GM23338 (cell line): ENCODE data around the gene ERC1. TPM values are rescaled to one million over a fixed set of nuclear protein-coding genes. Genes with fewer than 3 reads are reported as not detected.

ENCODE experiments used
- ATAC-seq: fragments of 200-7000 bp; cut with Tn5 transposase; 3 replicates; pipeline ENCODE4 v1.9.1; 2020
- DNase-seq: peaks from one replicate; pipeline ENCODE4 v3.0.0-alpha.2; 2015; ENCODE audit warnings: low spot score
- H2AFZ ChIP-seq: fragments of 200-600 bp; sonication (generic); 2 replicates; pipeline ENCODE4 v1.8.0; 2016; ENCODE audit warnings: antibody characterized with exemption, mild to moderate bottlenecking, moderate library complexity
- H3F3A ChIP-seq: fragments of 200-600 bp; sonication (generic); replicated peaks from 2 replicates; pipeline ENCODE4 v1.8.0; 2017; ENCODE audit warnings: antibody characterized with exemption, mixed run types, low read depth
- H3K27ac ChIP-seq: fragments of 200-600 bp; sonication (generic); 2 replicates; pipeline ENCODE4 v1.6.1; 2016; ENCODE audit warnings: low read depth
- H3K27me3 ChIP-seq: fragments of 200-600 bp; sonication (generic); 2 replicates; pipeline ENCODE4 v1.8.0; 2016; ENCODE audit warnings: mild to moderate bottlenecking, mixed run types, moderate library complexity; ENCODE audit not compliant: insufficient read depth
- H3K36me3 ChIP-seq: fragments of 200-600 bp; sonication (generic); 2 replicates; pipeline ENCODE4 v1.8.0; 2016; ENCODE audit warnings: mild to moderate bottlenecking; ENCODE audit not compliant: insufficient read depth
- H3K4me1 ChIP-seq: fragments of 200-600 bp; sonication (generic); 2 replicates; pipeline ENCODE4 v1.8.0; 2016; ENCODE audit warnings: mild to moderate bottlenecking, moderate library complexity; ENCODE audit not compliant: insufficient read depth
- H3K4me2 ChIP-seq: fragments of 200-600 bp; sonication (generic); 2 replicates; pipeline ENCODE4 v1.7.1; 2017; ENCODE audit warnings: mixed run types
- H3K4me3 ChIP-seq: fragments of 200-600 bp; sonication (generic); 2 replicates; pipeline ENCODE4 v1.6.1; 2016; ENCODE audit warnings: mixed run types
- H3K79me2 ChIP-seq: fragments of 200-600 bp; sonication (generic); replicated peaks from 2 replicates; pipeline ENCODE4 v1.8.0; 2017; ENCODE audit warnings: mild to moderate bottlenecking; ENCODE audit not compliant: insufficient read depth
- H3K9me2 ChIP-seq: fragments of 200-600 bp; sonication (generic); 2 replicates; pipeline ENCODE4 v1.8.0; 2017; ENCODE audit not compliant: insufficient read depth
- H4K20me1 ChIP-seq: fragments of 200-600 bp; sonication (generic); replicated peaks from 2 replicates; pipeline ENCODE4 v1.8.0; 2017; ENCODE audit warnings: mild to moderate bottlenecking; ENCODE audit not compliant: insufficient read depth
- H3K27ac Mint-ChIP-seq: 2 replicates; pipeline ENCODE4 v1.8.0; 2020; ENCODE audit warnings: inconsistent platforms, mild to moderate bottlenecking, moderate library complexity, mixed read lengths
- H3K27me3 Mint-ChIP-seq: 3 replicates; pipeline ENCODE4 v1.8.0; 2022; ENCODE audit warnings: low read depth, mild to moderate bottlenecking, moderate library complexity, mixed read lengths, inconsistent platforms; ENCODE audit not compliant: insufficient read depth, poor library complexity
- H3K36me3 Mint-ChIP-seq: 3 replicates; pipeline ENCODE4 v1.8.0; 2021; ENCODE audit warnings: low read depth, mild to moderate bottlenecking, inconsistent platforms, moderate library complexity, mixed read lengths
- H3K4me1 Mint-ChIP-seq: 3 replicates; pipeline ENCODE4 v1.8.0; 2020; ENCODE audit warnings: mild to moderate bottlenecking, inconsistent platforms, mixed read lengths
- H3K4me3 Mint-ChIP-seq: 3 replicates; pipeline ENCODE4 v1.8.0; 2021; ENCODE audit warnings: moderate library complexity, mild to moderate bottlenecking, inconsistent platforms, mixed read lengths
- H3K9me3 Mint-ChIP-seq: 3 replicates; pipeline ENCODE4 v1.8.0; 2020; ENCODE audit warnings: moderate library complexity, mild to moderate bottlenecking, inconsistent platforms, mixed read lengths
- CREB1 ChIP-seq: fragments of 250-450 bp; sonication (Bioruptor Pico); IDR thresholded peaks from 2 replicates; pipeline ENCODE4 v1.5.0; 2020; ENCODE audit warnings: low read depth, mild to moderate bottlenecking, moderate library complexity
- EZH2 ChIP-seq: fragments of 200-600 bp; sonication (generic); IDR thresholded peaks from one replicate; pipeline ENCODE4 v1.8.0; 2017; ENCODE audit warnings: antibody characterized with exemption, mild to moderate bottlenecking, low read depth; ENCODE audit not compliant: unreplicated experiment
- EZH2phosphoT487 ChIP-seq: fragments of 200-600 bp; sonication (generic); IDR thresholded peaks from one replicate; pipeline ENCODE4 v1.8.1; 2018; ENCODE audit warnings: antibody characterized with exemption; ENCODE audit not compliant: unreplicated experiment
- JUNB ChIP-seq: IDR thresholded peaks from one replicate; pipeline ENCODE4 v1.6.1; 2016; ENCODE audit warnings: antibody characterized with exemption; ENCODE audit not compliant: unreplicated experiment
- NANOG ChIP-seq: IDR thresholded peaks from 2 replicates; pipeline ENCODE4 v1.6.1; 2016; ENCODE audit warnings: antibody characterized with exemption, borderline replicate concordance
- POLR2AphosphoS5 ChIP-seq: IDR thresholded peaks from 2 replicates; pipeline ENCODE4 v1.6.1; 2016; ENCODE audit warnings: antibody characterized with exemption, low read depth
- REST ChIP-seq: IDR thresholded peaks from one replicate; pipeline ENCODE4 v1.6.1; 2018; ENCODE audit warnings: antibody characterized with exemption; ENCODE audit not compliant: unreplicated experiment
- STAT1 ChIP-seq: IDR thresholded peaks from one replicate; pipeline ENCODE4 v1.6.1; 2016; ENCODE audit warnings: antibody characterized with exemption; ENCODE audit not compliant: unreplicated experiment
- ZNF114 ChIP-seq: fragments of 250-450 bp; sonication (Bioruptor Pico); IDR thresholded peaks from 2 replicates; pipeline ENCODE4 v1.5.0; 2020; ENCODE audit warnings: mild to moderate bottlenecking, moderate library complexity
- ZNF331 ChIP-seq: fragments of 250-450 bp; sonication (Bioruptor Pico); IDR thresholded peaks from 2 replicates; pipeline ENCODE4 v1.5.0; 2020; ENCODE audit warnings: low read depth, mild to moderate bottlenecking, moderate library complexity
- ZNF462 ChIP-seq: fragments of 250-450 bp; sonication (Bioruptor Pico); IDR thresholded peaks from 2 replicates; pipeline ENCODE4 v1.5.0; 2020; ENCODE audit warnings: mild to moderate bottlenecking, moderate library complexity
- polyA plus RNA-seq: library from polyadenylated mRNA; unstranded; fragments of >200 nt; fragmentation: Nextera tagmentation; extraction: Ambion mirVana; gene quantifications from 2 replicates; pipeline ENCODE4 v1.2.1, GENCODE V29; 2016
- total RNA-seq: library from RNA; depleted of rRNA; stranded (reverse); fragments of >200 nt; shearing (Covaris generic); gene quantifications from 2 replicates; pipeline ENCODE4 v1.2.3, GENCODE V29; 2014
- TF ChIP-seq, protein P1 (sequence below), 2 experiments: fragments of 200-600 bp in 1 of 2; sonication (generic) in 1 of 2; conservative IDR thresholded peaks; 2 replicates each; pipeline versions ENCODE4 v1.5.1 to v1.6.1; 2016 to 2017; ENCODE audit warnings: antibody characterized with exemption in 2 of 2, low read depth in 2 of 2, mild to moderate bottlenecking in 2 of 2, moderate library complexity in 1 of 2
- TF ChIP-seq, protein P2 (sequence below): IDR thresholded peaks from 2 replicates; pipeline ENCODE4 v1.6.1; 2016; ENCODE audit warnings: antibody characterized with exemption

The ERC1 gene
- total and polyA plus RNA-seq, 2 experiments from 2014 or later = 28.1 to 35.3 TPM

DNA sequence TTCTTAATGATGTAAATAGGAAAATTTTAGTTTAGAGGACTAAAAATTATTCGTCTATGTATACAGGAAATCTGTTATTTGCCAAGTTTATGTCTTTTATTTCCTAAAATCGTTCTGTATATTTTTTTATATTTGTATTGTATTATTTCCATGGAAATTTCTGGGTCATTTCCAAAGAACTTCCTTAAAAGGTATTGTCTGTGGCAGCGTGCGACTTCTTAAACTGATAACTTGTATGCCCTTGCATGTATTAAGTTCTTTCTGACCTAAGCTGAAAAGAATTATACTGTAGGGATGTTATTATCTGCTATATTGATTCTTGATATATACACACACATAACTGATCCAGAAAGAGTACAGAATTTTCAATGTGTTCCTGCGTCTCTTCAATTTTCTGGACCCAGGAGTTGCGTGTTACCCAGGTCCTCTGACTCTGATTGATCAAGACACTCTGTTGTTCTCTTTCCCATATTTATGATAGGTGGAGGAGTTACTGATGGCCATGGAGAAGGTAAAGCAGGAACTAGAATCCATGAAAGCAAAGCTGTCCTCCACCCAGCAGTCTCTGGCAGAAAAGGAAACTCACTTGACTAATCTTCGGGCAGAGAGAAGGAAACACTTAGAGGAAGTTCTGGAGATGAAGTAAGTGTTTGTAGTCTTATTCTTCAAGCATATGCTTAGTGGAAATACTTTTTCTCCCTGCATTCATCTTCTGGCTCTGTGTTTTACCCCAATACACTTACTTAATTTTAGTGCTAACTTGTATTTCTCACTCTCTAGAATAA, 298.5 kb downstream of the ERC1 start:
- Histone ChIP-seq H3K79me2 (no peaks in the 10 kb centered on the region), H3K36me3 (no peaks in the 10 kb centered on the region), H3F3A (no peaks in the 10 kb centered on the region), H3K4me1 (no peaks in the 10 kb centered on the region), H3K4me2 (no peak overlapping the region), H3K27ac (no peak overlapping the region), H3K27me3 (no peaks in the 10 kb centered on the region), H3K9me2 (no peaks in the 10 kb centered on the region), H4K20me1 (no peaks in the 10 kb centered on the region), H3K4me3 (no peak overlapping the region), H2AFZ (no peak overlapping the region)
- no peak overlapping the region for H3K27ac Mint-ChIP-seq
- no peak for ATAC-seq
- no peaks in the 10 kb centered on the region for H3K9me3 Mint-ChIP-seq
- no peak for DNase-seq
- H3K4me1 Mint-ChIP-seq = peaks cover 2% of the 10 kb centered on the region; the same call in 1 of the 3 replicates
- no peak overlapping the region for H3K4me3 Mint-ChIP-seq
- H3K27me3 Mint-ChIP-seq = peaks cover 1% of the 10 kb centered on the region
- H3K36me3 Mint-ChIP-seq = peaks cover 7% of the 10 kb centered on the region; the same call in 2 of the 3 replicates
- TF ChIP-seq CREB1 (CRISPR knock-in tag) (no peak), JUNB (no peak), NANOG (no peak), REST (no peak), ZNF331 (no peak), ZNF462 (CRISPR knock-in tag) (no peak), STAT1 (no peak), ZNF114 (no peak), POLR2AphosphoS5 (no peak), EZH2phosphoT487 (no peak), EZH2 (no peak)
- TF ChIP-seq, protein P1, sequence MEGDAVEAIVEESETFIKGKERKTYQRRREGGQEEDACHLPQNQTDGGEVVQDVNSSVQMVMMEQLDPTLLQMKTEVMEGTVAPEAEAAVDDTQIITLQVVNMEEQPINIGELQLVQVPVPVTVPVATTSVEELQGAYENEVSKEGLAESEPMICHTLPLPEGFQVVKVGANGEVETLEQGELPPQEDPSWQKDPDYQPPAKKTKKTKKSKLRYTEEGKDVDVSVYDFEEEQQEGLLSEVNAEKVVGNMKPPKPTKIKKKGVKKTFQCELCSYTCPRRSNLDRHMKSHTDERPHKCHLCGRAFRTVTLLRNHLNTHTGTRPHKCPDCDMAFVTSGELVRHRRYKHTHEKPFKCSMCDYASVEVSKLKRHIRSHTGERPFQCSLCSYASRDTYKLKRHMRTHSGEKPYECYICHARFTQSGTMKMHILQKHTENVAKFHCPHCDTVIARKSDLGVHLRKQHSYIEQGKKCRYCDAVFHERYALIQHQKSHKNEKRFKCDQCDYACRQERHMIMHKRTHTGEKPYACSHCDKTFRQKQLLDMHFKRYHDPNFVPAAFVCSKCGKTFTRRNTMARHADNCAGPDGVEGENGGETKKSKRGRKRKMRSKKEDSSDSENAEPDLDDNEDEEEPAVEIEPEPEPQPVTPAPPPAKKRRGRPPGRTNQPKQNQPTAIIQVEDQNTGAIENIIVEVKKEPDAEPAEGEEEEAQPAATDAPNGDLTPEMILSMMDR (conservative IDR thresholded peaks at IDR 0.05; ENCODE audit: low read depth in 2 of 2) = no peak
- TF ChIP-seq, protein P2, sequence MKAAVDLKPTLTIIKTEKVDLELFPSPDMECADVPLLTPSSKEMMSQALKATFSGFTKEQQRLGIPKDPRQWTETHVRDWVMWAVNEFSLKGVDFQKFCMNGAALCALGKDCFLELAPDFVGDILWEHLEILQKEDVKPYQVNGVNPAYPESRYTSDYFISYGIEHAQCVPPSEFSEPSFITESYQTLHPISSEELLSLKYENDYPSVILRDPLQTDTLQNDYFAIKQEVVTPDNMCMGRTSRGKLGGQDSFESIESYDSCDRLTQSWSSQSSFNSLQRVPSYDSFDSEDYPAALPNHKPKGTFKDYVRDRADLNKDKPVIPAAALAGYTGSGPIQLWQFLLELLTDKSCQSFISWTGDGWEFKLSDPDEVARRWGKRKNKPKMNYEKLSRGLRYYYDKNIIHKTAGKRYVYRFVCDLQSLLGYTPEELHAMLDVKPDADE = no peak
